NCI-H460 (cell line): ENCODE results near the gene SYNE2. TPM values are rescaled to one million over a fixed set of nuclear protein-coding genes. Genes with fewer than 3 reads are reported as not detected.
"Not testable (repeated sequence)": the region's sequence is repeated elsewhere in the genome, so short reads cannot be mapped to it uniquely, and the experiment has no call there.

ENCODE experiments used
- DNase-seq: peaks from one replicate; pipeline ENCODE4 v3.0.0-alpha.2; 2016; ENCODE audit warnings: low read depth; ENCODE audit errors: extremely low read depth
- total RNA-seq: library from RNA; depleted of rRNA; stranded (reverse); fragments of >200 nt; shearing (Covaris generic); gene quantifications from 2 replicates; pipeline ENCODE4 v1.2.3, GENCODE V29; 2014

Gene SYNE2
- total RNA-seq, 1 experiment from 2014 or later: 9.1 TPM

- DNase-seq: no peak
Observed at GRCh38 chr14:63867933-63868921, 15.4 kb downstream of the SYNE2 start.

GRCh38 chr14:63869940-63870752 is 17.3 kb downstream of the SYNE2 start:
- not testable (repeated sequence) for DNase-seq

- not testable (repeated sequence) for DNase-seq
Observed at GRCh38 chr14:63870753-63871037, 17.9 kb downstream of the SYNE2 start.

- no peak for DNase-seq
Observed at GRCh38 chr14:63874223-63874622, 21.4 kb downstream of the SYNE2 start.

GRCh38 chr14:63875311-63875710 is 22.5 kb downstream of the SYNE2 start:
- no peak for DNase-seq

GRCh38 chr14:63877550-63877939 is 24.7 kb downstream of the SYNE2 start:
- no peak for DNase-seq

- no peak for DNase-seq
Observed at GRCh38 chr14:63878052-63878451, 25.2 kb downstream of the SYNE2 start.

- no peak for DNase-seq
Observed at GRCh38 chr14:63878792-63879191, 26.0 kb downstream of the SYNE2 start.

GRCh38 chr14:63881926-63882325 is 29.1 kb downstream of the SYNE2 start:
- DNase-seq: no peak

- DNase-seq: no peak
Observed at GRCh38 chr14:63887899-63888298, 35.1 kb downstream of the SYNE2 start.

GRCh38 chr14:63890553-63890952 is 37.7 kb downstream of the SYNE2 start:
- DNase-seq: no peak

GRCh38 chr14:63891148-63891975 is 38.6 kb downstream of the SYNE2 start:
- no peak for DNase-seq

- no peak for DNase-seq
Observed at GRCh38 chr14:63892265-63892664, 39.5 kb downstream of the SYNE2 start.

- DNase-seq: no peak
Observed at GRCh38 chr14:63893701-63894458, 41.1 kb downstream of the SYNE2 start.

GRCh38 chr14:63895510-63895909 is 42.7 kb downstream of the SYNE2 start:
- no peak for DNase-seq

GRCh38 chr14:63896278-63896720 is 43.5 kb downstream of the SYNE2 start:
- DNase-seq: no peak

GRCh38 chr14:63897721-63898163 is 44.9 kb downstream of the SYNE2 start:
- no peak for DNase-seq

- DNase-seq: no peak
Observed at GRCh38 chr14:63899953-63900352, 47.1 kb downstream of the SYNE2 start.

- no peak for DNase-seq
Observed at GRCh38 chr14:63901434-63902085, 48.8 kb downstream of the SYNE2 start.
